Rectal smooth muscle tissue (tissue), 1 donor: Measurements from ENCODE around the gene TMED10.

Experiments used
- H3K27ac ChIP-seq: one replicate; pipeline ENCODE4 v1.7.0; 2013; ENCODE audit warnings: low read depth, low read length, inconsistent platforms
- H3K27me3 ChIP-seq: one replicate; pipeline ENCODE4 v1.7.0; 2013; ENCODE audit warnings: low read length; ENCODE audit not compliant: control insufficient read depth, insufficient read depth
- H3K36me3 ChIP-seq: one replicate; pipeline ENCODE4 v1.7.0; 2013; ENCODE audit warnings: low read length; ENCODE audit not compliant: control insufficient read depth, insufficient read depth
- H3K4me1 ChIP-seq: one replicate; pipeline ENCODE4 v1.7.0; 2013; ENCODE audit warnings: low read length; ENCODE audit not compliant: control insufficient read depth, insufficient read depth
- H3K4me3 ChIP-seq: one replicate; pipeline ENCODE4 v1.7.0; 2013; ENCODE audit warnings: low read length
- H3K9ac ChIP-seq: one replicate; pipeline ENCODE4 v1.7.0; 2013; ENCODE audit warnings: low read length

TMED10 gene

DNA sequence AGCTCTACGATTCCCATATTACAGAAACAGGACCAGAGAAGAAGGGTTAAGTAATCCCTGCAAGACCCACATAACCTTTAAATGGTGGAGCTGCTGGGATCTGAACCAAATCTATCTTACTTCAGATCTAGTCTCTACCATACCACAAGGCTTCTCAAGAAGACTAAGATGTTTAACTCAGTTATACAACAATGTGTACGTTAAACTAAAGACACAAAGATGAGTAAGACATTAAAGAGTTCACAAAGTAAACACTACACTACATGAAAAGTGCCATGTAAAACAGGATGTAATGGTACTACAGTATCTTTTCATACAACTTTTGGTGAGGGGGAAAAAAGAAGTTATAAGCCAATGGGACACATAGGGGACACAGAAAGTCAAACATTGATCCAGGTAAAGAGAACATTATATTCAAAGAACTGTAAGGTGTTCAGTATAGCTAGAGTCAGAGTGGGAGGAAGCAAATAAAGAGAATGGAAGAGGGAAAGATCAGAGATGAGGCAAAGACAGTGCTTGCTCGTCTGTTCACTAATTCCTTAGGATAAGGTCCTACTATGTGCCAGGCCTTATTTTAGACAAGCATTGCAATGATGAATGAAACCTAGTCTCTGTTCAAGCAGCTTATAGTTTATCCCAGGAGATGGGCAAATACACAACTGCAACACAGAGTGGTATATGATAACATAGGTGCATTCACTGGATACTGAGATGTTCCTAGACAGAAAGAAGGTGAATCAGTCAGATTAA, 7.7 kb downstream of the TMED10 start:
- Histone ChIP-seq H3K27ac (no peak overlapping the region), H3K4me1 (no peaks in the 10 kb centered on the region)

GRCh38 chr14:75167325-75167724, 9.1 kb downstream of the TMED10 start:
- no peak overlapping the region for H3K9ac ChIP-seq
- no peak overlapping the region for H3K27ac ChIP-seq
- H3K27me3 ChIP-seq, result no peaks in the 10 kb centered on the region
- no peaks in the 10 kb centered on the region for H3K4me1 ChIP-seq
- no peak overlapping the region for H3K4me3 ChIP-seq
- H3K36me3 ChIP-seq, result no peaks in the 10 kb centered on the region

More for the DNA sequence above, 7.7 kb downstream of the TMED10 start:
- H3K36me3 ChIP-seq, result no peaks in the 10 kb centered on the region
- H3K9ac ChIP-seq, result no peak overlapping the region
- no peaks in the 10 kb centered on the region for H3K27me3 ChIP-seq
- H3K4me3 ChIP-seq, result no peak overlapping the region

- no peak overlapping the region for H3K9ac ChIP-seq
- no peaks in the 10 kb centered on the region for H3K4me1 ChIP-seq
- peak overlapping the region; percentile 12 for H3K27ac ChIP-seq
- no peak overlapping the region for H3K4me3 ChIP-seq
- no peaks in the 10 kb centered on the region for H3K36me3 ChIP-seq
- H3K27me3 ChIP-seq, result no peaks in the 10 kb centered on the region
Observed at GRCh38 chr14:75165586-75166391, 10.6 kb downstream of the TMED10 start.

GRCh38 chr14:75164809-75165208, 11.6 kb downstream of the TMED10 start:
- no peaks in the 10 kb centered on the region for H3K4me1 ChIP-seq
- no peak overlapping the region for H3K27ac ChIP-seq
- no peaks in the 10 kb centered on the region for H3K36me3 ChIP-seq
- no peak overlapping the region for H3K9ac ChIP-seq
- H3K4me3 ChIP-seq, result no peak overlapping the region
- no peaks in the 10 kb centered on the region for H3K27me3 ChIP-seq

GRCh38 chr14:75163677-75164076, 12.7 kb downstream of the TMED10 start:
- no peaks in the 10 kb centered on the region for H3K4me1 ChIP-seq

DNA sequence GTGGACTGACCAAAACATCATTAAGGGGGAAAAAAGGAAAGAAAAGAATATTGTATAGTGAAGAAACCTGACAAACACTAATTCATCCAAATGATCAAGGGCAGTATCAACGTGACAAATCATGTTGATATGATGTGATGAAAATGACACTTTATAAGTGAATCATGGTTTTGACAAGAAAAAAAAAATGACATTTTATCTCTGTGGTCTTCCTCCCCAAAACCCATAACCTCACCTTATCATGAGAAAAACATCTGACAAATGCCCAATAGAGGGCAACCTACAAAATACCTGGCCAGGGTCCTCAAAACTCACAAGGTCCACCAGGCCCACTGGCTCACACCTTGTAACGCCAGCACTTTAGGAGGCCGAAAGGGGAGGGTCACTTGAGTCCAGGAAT, 13.8 kb downstream of the TMED10 start:
- Histone ChIP-seq H3K36me3 (no peaks in the 10 kb centered on the region), H3K27ac (no peak overlapping the region), H3K27me3 (no peaks in the 10 kb centered on the region), H3K9ac (no peak overlapping the region), H3K4me3 (no peak overlapping the region), H3K4me1 (no peaks in the 10 kb centered on the region)

More at GRCh38 chr14:75163677-75164076, 12.7 kb downstream of the TMED10 start:
- H3K9ac ChIP-seq, result no peak overlapping the region
- H3K4me3 ChIP-seq, result no peak overlapping the region
- H3K27me3 ChIP-seq, result no peaks in the 10 kb centered on the region
- no peak overlapping the region for H3K27ac ChIP-seq
- H3K36me3 ChIP-seq, result no peaks in the 10 kb centered on the region

DNA sequence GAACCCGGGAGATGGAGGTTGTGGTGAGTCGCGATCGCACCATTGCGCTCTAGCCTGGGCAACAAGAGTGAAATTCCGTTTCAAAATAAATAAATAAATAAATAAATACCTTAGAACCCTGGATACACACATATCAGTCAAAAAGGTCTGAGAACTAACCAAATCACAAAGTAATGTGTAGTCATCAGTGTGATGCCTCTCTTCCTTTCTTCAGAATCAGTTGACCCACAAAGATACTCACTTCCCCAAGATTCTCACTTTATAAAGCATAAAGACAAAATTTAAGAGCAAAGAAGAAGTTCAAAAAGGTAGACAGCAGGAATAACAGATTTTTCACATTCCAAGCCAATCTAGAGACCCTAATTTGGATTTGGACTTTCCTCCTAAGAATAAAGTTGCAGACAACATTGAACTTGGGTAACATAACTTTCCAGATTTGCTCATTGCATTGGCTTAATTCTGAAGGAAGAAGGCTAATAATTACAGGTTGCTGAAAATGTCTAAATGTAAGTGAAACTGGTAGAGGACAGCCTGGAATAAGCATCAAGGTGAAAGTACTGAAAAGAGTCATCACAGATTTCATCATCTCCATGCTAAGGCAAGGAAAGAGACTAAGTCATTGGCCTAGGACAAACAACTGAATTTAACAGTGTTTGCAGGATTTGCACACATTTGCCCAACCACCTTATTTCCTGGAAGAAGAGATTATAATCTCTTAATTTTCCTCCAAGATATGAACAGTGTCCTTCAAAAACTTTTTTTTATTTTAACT, 17.4 kb downstream of the TMED10 start:
- Histone ChIP-seq H3K36me3 (no peaks in the 10 kb centered on the region), H3K9ac (no peak overlapping the region), H3K27ac (no peak overlapping the region), H3K4me1 (no peaks in the 10 kb centered on the region), H3K4me3 (no peak overlapping the region), H3K27me3 (no peaks in the 10 kb centered on the region)

DNA sequence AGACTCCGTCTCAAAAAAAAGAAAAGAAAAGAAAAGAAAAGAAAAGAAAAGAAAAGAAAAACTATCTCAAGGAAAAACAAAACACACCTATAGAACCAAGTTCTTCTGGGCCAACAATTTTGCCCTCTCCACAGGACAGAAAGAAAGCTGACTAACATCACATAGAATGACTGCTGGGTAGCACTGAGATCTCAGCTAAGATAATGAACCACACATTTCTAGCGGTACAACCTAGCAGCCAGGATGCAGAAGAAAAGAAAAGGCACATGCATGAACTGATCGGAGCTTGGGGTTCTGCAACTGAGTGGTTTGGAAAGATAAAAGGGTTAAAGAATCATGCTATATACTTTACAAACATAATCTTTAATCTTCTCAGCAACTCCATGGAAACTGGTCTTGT, 19.5 kb downstream of the TMED10 start:
- Histone ChIP-seq H3K4me1 (no peaks in the 10 kb centered on the region), H3K4me3 (no peak overlapping the region), H3K27ac (no peak overlapping the region), H3K9ac (no peak overlapping the region), H3K27me3 (no peaks in the 10 kb centered on the region), H3K36me3 (no peaks in the 10 kb centered on the region)

GRCh38 chr14:75156111-75156510, 20.3 kb downstream of the TMED10 start:
- Histone ChIP-seq H3K27me3 (no peaks in the 10 kb centered on the region), H3K36me3 (peaks cover 3% of the 10 kb centered on the region), H3K9ac (no peak overlapping the region), H3K4me1 (no peaks in the 10 kb centered on the region), H3K27ac (no peak overlapping the region), H3K4me3 (no peak overlapping the region)

- H3K4me3 ChIP-seq, result no peak overlapping the region
- H3K4me1 ChIP-seq, result no peaks in the 10 kb centered on the region
- H3K36me3 ChIP-seq, result peaks cover 3% of the 10 kb centered on the region
- H3K9ac ChIP-seq, result no peak overlapping the region
- no peaks in the 10 kb centered on the region for H3K27me3 ChIP-seq
- H3K27ac ChIP-seq, result no peak overlapping the region
Observed at GRCh38 chr14:75155169-75155568, 21.2 kb downstream of the TMED10 start.

DNA sequence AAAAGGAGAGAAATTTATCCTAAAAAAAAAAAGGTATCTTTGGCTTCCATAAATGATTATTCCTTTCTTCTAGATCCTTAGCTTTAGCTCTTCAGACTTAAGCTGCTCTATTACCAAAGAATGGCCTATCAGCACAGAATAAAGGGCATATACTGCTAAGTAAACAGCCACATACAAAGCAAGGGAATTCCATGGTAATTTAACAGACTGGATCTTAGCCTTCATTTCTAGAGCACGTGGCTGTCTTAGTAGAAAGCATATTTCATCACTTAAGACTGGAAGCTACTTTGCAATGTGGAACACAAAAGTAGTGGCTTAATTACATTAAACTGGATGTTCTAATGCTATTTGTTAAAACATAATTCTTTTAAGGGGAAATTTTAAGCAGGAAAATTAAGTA, 23.1 kb downstream of the TMED10 start:
- Histone ChIP-seq H3K4me3 (no peak overlapping the region), H3K36me3 (peaks cover 3% of the 10 kb centered on the region), H3K27ac (no peak overlapping the region), H3K9ac (no peak overlapping the region), H3K4me1 (peaks cover 2% of the 10 kb centered on the region), H3K27me3 (no peaks in the 10 kb centered on the region)

- H3K27ac ChIP-seq, result no peak overlapping the region
- H3K9ac ChIP-seq, result no peak overlapping the region
- H3K4me3 ChIP-seq, result no peak overlapping the region
- H3K27me3 ChIP-seq, result no peaks in the 10 kb centered on the region
- peaks cover 2% of the 10 kb centered on the region for H3K4me1 ChIP-seq
- H3K36me3 ChIP-seq, result peaks cover 3% of the 10 kb centered on the region
Observed at GRCh38 chr14:75151851-75152250, 24.6 kb downstream of the TMED10 start.
